LNCaP clone FGC (cell line): ENCODE measurements around the gene ARHGAP4.

ENCODE experiments used
- DNase-seq: peaks from one replicate; pipeline ENCODE4 v3.0.0-alpha.2; 2011; ENCODE audit warnings: low read depth
- H3K4me3 ChIP-seq: 2 replicates; pipeline ENCODE4 v1.5.1; 2011; ENCODE audit warnings: mild to moderate bottlenecking, low read depth, low read length, control low read depth
- TF ChIP-seq, protein P1 (sequence below): IDR thresholded peaks from 2 replicates; pipeline ENCODE4 v1.5.1; 2012; ENCODE audit warnings: mild to moderate bottlenecking; ENCODE audit not compliant: control insufficient read depth, insufficient read depth; ENCODE audit errors: extremely low read depth

Gene ARHGAP4

DNA sequence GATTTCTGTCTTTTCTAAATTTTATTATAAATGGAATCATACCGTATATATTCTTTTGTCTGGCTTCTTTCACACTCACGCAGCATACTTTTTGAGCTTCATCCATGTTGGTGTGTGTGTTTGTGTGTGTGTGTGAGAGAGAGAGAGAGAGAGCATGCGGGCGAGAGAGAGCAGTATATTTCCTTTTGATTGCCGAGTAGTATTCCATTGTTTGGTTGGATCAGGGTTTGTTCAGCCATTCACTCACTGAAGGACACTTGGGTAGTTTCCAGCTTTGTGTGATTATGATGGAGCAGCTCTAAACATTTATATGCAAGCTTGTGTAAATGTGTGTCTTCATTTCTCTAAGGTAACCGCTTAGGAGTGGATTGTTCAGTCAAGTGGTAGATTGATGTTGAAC is 36.9 kb downstream of the ARHGAP4 start:
- no peak for DNase-seq
- H3K4me3 ChIP-seq = no peak overlapping the region
- TF ChIP-seq, protein P1, sequence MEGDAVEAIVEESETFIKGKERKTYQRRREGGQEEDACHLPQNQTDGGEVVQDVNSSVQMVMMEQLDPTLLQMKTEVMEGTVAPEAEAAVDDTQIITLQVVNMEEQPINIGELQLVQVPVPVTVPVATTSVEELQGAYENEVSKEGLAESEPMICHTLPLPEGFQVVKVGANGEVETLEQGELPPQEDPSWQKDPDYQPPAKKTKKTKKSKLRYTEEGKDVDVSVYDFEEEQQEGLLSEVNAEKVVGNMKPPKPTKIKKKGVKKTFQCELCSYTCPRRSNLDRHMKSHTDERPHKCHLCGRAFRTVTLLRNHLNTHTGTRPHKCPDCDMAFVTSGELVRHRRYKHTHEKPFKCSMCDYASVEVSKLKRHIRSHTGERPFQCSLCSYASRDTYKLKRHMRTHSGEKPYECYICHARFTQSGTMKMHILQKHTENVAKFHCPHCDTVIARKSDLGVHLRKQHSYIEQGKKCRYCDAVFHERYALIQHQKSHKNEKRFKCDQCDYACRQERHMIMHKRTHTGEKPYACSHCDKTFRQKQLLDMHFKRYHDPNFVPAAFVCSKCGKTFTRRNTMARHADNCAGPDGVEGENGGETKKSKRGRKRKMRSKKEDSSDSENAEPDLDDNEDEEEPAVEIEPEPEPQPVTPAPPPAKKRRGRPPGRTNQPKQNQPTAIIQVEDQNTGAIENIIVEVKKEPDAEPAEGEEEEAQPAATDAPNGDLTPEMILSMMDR = no peak

DNA sequence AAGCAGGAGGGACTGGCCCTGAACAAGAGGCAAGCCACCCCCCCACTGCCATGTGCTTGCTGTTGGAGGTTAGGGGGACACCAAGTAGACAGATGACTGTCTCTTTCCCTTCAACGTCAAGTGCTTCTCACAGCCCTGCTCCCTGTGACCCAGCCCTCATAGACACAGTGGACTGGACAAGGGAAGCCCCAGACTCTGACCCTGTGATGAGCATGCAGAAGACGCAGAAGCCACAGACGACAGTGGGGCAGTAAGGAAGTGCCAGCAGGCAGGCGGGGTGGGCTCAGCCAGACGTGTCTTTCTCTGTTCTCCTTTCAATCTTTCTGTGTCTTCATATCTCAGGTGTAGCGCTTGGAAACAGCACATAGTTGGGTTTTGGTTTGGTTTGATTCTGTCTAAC is 37.7 kb downstream of the ARHGAP4 start:
- no peak overlapping the region for H3K4me3 ChIP-seq
- DNase-seq = no peak
- TF ChIP-seq, protein P1 = no peak

DNA sequence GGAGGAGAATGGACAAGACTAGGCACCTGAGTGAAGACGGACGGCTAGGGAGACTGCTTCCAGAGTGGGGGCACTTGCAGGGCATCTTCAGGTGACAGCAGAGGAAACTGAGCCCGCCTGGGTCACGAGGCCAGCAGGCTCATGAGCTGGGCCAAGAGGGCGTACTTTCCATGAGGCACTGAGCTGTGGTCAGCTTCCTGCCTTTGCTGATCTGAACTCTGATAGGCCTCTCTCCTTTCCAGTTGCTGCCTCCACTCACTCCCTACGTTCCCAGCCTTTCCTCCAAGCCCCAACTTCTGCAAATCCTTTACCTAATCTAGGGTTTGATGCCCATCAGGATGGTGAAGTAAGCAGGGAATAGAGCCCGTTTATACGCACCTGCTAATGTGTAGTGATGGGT is 38.7 kb downstream of the ARHGAP4 start:
- no peak overlapping the region for H3K4me3 ChIP-seq
- TF ChIP-seq, protein P1 = no peak
- no peak for DNase-seq

DNA sequence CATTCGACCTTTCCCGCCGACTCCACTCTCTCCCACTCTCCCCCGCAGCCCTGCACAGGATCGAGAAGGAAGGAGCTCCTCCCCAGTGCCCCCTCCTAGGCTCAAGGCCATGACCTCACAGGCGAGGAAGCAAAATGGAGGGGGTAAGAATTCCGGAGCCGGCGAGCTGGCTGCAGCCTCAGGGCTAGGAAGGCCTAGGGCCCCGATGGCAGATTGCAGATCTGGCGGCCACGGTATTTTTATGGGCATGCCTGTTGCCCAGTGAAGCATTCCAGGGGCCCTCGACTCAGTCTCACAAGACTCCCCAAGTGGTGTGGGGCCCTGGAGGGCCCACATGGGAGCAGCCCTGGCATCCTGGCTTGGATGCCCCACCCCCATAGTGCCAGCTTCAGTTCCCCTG is 39.1 kb downstream of the ARHGAP4 start:
- DNase-seq = no peak
- no peak overlapping the region for H3K4me3 ChIP-seq
- TF ChIP-seq, protein P1 = no peak

DNA sequence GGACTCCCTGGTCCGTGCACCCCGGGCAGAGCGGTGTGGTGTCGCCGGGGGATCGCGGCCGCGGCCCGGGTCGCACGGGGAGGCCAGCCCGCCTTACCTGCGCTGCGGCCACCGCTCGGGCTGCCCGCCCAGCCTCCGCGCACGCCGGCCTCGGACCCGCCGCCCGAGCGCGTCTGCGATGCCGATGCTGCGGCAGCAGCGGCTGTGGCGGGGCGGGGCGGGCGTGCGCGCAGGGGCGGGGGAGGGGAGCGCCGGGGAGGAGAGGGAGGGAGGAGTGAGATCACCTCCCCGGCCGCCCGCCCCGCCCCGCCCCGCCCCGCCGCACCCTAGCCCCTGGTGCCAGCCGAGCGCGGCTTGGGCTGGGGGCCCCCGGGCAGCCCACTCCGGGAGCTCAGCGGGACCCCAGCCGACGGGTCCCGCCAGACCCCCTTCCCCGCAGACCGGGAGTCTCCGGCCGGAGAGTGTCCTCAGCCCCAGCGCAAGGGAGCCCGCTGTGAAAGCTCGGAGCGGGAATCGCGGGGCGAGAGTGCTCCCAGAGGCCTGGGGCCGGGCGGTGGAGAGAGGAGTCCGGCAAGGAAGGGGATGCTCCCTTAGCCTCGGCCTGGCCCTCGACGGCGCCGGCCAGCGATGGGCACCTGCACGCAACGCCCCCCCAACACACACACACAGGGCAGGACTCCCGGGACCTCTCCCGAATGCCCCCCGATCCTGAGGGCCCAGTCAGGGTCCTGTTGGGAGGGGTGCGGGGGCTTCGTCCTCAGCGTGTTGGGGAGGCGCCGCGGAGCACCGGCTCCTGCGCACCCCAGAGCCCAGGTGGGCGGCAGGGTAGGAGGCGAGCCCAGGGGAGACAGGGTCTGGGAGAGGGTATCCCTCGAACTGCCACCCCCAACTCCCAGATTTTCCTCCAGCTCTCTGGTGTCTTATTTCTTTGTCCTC is 39.8 kb downstream of the ARHGAP4 start, which contains the start of gene L1CAM:
Gene L1CAM (minus strand): TSS at position 206 of the 936 bp plus-strand sequence. CDS start 10,337 bp downstream, outside the sequence.
- H3K4me3 ChIP-seq = no peak within 1 kb of the TSS
- TF ChIP-seq, protein P1 = no peak
- no peak for DNase-seq

DNA sequence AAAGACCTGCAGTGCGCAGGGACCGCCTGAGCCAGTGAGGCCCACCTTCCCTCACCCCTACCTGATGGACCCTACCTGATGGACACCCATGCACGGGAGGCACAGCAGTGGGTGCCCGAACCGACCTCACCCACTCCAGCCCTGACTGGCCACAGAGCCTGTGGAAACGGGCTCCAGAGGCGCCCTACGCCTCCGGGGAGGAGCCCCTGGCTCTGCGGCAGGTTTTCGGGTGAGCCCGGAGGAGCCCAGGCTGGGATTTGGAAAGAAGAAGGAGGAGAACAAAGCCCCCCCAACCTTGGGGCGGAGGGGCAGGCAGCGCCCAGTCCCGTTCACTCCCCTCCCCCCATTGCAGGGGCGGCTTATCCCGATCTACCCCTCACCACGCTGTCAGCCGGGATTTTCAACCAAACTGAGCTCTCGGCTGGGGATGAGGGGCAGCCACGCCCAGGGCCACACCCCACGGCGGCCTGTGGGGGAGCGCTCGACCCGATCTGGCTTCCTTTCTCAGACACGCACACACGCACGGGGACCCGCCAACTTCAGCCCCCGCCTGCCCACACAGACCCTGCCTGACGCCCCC is 40.8 kb downstream of the ARHGAP4 start:
- no peak overlapping the region for H3K4me3 ChIP-seq
- TF ChIP-seq, protein P1 = no peak
- DNase-seq = no peak
